HL-60 (cell line): Measurements from ENCODE around the gene HCRTR1.

Experiments
- POLR2AphosphoS5 ChIP-seq: IDR thresholded peaks from 2 replicates; pipeline ENCODE4 v1.6.1; 2012; ENCODE audit warnings: low read depth
- TF ChIP-seq, protein P1 (sequence below): IDR thresholded peaks from one replicate; pipeline ENCODE4 v1.5.1; 2011; ENCODE audit warnings: low read length, control low read depth, inconsistent platforms; ENCODE audit not compliant: insufficient read depth
- TF ChIP-seq, protein P2 (sequence below): IDR thresholded peaks from 2 replicates; pipeline ENCODE4 v1.6.1; 2012; ENCODE audit warnings: low read depth; ENCODE audit not compliant: insufficient replicate concordance

DNA sequence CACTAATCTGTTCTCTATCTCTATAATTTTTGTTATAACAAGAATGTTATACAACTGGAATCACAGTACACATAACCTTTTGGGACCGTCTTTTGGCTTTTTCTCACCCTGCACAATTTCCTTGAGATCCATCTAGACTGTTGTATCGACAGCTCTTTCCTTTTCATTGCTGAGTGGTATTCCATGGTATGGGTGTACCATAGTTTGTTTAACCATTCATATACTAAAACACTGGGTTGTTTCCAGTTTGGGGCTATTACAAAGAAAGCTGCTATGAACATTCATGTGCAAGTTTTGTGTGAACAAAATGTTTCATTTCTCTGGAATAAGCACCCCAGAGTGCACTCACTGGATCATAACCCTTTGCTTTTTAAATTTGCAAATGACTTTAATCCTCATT, 15.4 kb upstream of the HCRTR1 start:
- TF ChIP-seq, protein P1, sequence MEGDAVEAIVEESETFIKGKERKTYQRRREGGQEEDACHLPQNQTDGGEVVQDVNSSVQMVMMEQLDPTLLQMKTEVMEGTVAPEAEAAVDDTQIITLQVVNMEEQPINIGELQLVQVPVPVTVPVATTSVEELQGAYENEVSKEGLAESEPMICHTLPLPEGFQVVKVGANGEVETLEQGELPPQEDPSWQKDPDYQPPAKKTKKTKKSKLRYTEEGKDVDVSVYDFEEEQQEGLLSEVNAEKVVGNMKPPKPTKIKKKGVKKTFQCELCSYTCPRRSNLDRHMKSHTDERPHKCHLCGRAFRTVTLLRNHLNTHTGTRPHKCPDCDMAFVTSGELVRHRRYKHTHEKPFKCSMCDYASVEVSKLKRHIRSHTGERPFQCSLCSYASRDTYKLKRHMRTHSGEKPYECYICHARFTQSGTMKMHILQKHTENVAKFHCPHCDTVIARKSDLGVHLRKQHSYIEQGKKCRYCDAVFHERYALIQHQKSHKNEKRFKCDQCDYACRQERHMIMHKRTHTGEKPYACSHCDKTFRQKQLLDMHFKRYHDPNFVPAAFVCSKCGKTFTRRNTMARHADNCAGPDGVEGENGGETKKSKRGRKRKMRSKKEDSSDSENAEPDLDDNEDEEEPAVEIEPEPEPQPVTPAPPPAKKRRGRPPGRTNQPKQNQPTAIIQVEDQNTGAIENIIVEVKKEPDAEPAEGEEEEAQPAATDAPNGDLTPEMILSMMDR = no peak
- TF ChIP-seq POLR2AphosphoS5 = no peak
- TF ChIP-seq, protein P2, sequence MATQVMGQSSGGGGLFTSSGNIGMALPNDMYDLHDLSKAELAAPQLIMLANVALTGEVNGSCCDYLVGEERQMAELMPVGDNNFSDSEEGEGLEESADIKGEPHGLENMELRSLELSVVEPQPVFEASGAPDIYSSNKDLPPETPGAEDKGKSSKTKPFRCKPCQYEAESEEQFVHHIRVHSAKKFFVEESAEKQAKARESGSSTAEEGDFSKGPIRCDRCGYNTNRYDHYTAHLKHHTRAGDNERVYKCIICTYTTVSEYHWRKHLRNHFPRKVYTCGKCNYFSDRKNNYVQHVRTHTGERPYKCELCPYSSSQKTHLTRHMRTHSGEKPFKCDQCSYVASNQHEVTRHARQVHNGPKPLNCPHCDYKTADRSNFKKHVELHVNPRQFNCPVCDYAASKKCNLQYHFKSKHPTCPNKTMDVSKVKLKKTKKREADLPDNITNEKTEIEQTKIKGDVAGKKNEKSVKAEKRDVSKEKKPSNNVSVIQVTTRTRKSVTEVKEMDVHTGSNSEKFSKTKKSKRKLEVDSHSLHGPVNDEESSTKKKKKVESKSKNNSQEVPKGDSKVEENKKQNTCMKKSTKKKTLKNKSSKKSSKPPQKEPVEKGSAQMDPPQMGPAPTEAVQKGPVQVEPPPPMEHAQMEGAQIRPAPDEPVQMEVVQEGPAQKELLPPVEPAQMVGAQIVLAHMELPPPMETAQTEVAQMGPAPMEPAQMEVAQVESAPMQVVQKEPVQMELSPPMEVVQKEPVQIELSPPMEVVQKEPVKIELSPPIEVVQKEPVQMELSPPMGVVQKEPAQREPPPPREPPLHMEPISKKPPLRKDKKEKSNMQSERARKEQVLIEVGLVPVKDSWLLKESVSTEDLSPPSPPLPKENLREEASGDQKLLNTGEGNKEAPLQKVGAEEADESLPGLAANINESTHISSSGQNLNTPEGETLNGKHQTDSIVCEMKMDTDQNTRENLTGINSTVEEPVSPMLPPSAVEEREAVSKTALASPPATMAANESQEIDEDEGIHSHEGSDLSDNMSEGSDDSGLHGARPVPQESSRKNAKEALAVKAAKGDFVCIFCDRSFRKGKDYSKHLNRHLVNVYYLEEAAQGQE = no peak
